Nephron progenitor cell (in vitro differentiated cells): ENCODE data around the gene OR2B2.

Experiments used
- DNase-seq: peaks from one replicate; pipeline ENCODE4 v3.0.0; 2021
- H3K27ac Mint-ChIP-seq: 2 replicates; pipeline ENCODE4 v1.8.0; 2021; ENCODE audit warnings: mild to moderate bottlenecking, moderate library complexity, mixed read lengths
- H3K27me3 Mint-ChIP-seq: 2 replicates; pipeline ENCODE4 v1.8.0; 2021; ENCODE audit warnings: mild to moderate bottlenecking, low read depth, mixed read lengths; ENCODE audit not compliant: poor library complexity
- H3K36me3 Mint-ChIP-seq: 2 replicates; pipeline ENCODE4 v1.8.0; 2021; ENCODE audit warnings: low read depth, mixed read lengths
- H3K4me1 Mint-ChIP-seq: 2 replicates; pipeline ENCODE4 v1.8.0; 2021; ENCODE audit warnings: mixed read lengths
- H3K4me3 Mint-ChIP-seq: 2 replicates; pipeline ENCODE4 v1.8.0; 2021; ENCODE audit warnings: mild to moderate bottlenecking, moderate library complexity, mixed read lengths
- H3K9me3 Mint-ChIP-seq: 2 replicates; pipeline ENCODE4 v1.8.0; 2021; ENCODE audit warnings: mild to moderate bottlenecking, moderate library complexity, mixed read lengths
- CTCF ChIP-seq: fragments of 200-600 bp; sonication (generic); IDR thresholded peaks from 2 replicates; pipeline ENCODE4 v1.5.0; 2021; ENCODE audit warnings: antibody characterized with exemption

OR2B2 gene

GRCh38 chr6:27866357-27867050 is 45.7 kb downstream of the OR2B2 start:
- peaks cover 3% of the 10 kb centered on the region for H3K27me3 Mint-ChIP-seq
- DNase-seq = no peak
- H3K36me3 Mint-ChIP-seq = peaks cover 14% of the 10 kb centered on the region
- H3K27ac Mint-ChIP-seq = peak overlapping the region; percentile 99
- H3K4me1 Mint-ChIP-seq = peaks cover 53% of the 10 kb centered on the region
- H3K4me3 Mint-ChIP-seq = peak overlapping the region; percentile 97
- H3K9me3 Mint-ChIP-seq = peaks cover 19% of the 10 kb centered on the region
- TF ChIP-seq CTCF = no peak

GRCh38 chr6:27865850-27866356 is 46.3 kb downstream of the OR2B2 start:
- peaks cover 19% of the 10 kb centered on the region for H3K9me3 Mint-ChIP-seq
- DNase-seq = peak; percentile 31
- H3K27ac Mint-ChIP-seq = peak overlapping the region; percentile 99
- H3K27me3 Mint-ChIP-seq = peaks cover 3% of the 10 kb centered on the region
- H3K4me1 Mint-ChIP-seq = peaks cover 46% of the 10 kb centered on the region
- H3K4me3 Mint-ChIP-seq = peak overlapping the region; percentile 97
- peaks cover 14% of the 10 kb centered on the region for H3K36me3 Mint-ChIP-seq
- no peak for TF ChIP-seq CTCF

GRCh38 chr6:27864906-27865849 is 47.0 kb downstream of the OR2B2 start:
- H3K4me1 Mint-ChIP-seq = peaks cover 39% of the 10 kb centered on the region
- no peak for TF ChIP-seq CTCF
- H3K9me3 Mint-ChIP-seq = peaks cover 19% of the 10 kb centered on the region
- peak; percentile 55 for DNase-seq
- peak overlapping the region; percentile 99 for H3K27ac Mint-ChIP-seq
- peak overlapping the region; percentile 97 for H3K4me3 Mint-ChIP-seq
- peaks cover 14% of the 10 kb centered on the region for H3K36me3 Mint-ChIP-seq
- peaks cover 3% of the 10 kb centered on the region for H3K27me3 Mint-ChIP-seq

GRCh38 chr6:27863962-27864905 is 48.0 kb downstream of the OR2B2 start:
- H3K9me3 Mint-ChIP-seq = peaks cover 19% of the 10 kb centered on the region
- DNase-seq = no peak
- no peak for TF ChIP-seq CTCF
- H3K27ac Mint-ChIP-seq = peak overlapping the region; percentile 13
- peak overlapping the region; percentile 97 for H3K4me3 Mint-ChIP-seq
- H3K27me3 Mint-ChIP-seq = peaks cover 3% of the 10 kb centered on the region
- peaks cover 32% of the 10 kb centered on the region for H3K4me1 Mint-ChIP-seq
- H3K36me3 Mint-ChIP-seq = peaks cover 14% of the 10 kb centered on the region

GRCh38 chr6:27862396-27863066 is 49.7 kb downstream of the OR2B2 start:
- Mint-ChIP-seq H3K4me3 (no peak overlapping the region), H3K27ac (no peak overlapping the region), H3K9me3 (peaks cover 19% of the 10 kb centered on the region), H3K27me3 (peaks cover 3% of the 10 kb centered on the region), H3K36me3 (peaks cover 14% of the 10 kb centered on the region), H3K4me1 (peaks cover 21% of the 10 kb centered on the region)
- no peak for DNase-seq
- no peak for TF ChIP-seq CTCF
